NT2/D1 (cell line): ENCODE measurements around the gene KRT39.

Experiments used
- DNase-seq: peaks from one replicate; pipeline ENCODE4 v3.0.0-alpha.2; 2011; ENCODE audit warnings: low read depth, low spot score
- H3K27me3 ChIP-seq: 2 replicates; pipeline ENCODE4 v1.6.0; 2011; ENCODE audit warnings: mild to moderate bottlenecking; ENCODE audit not compliant: insufficient read length, insufficient read depth
- H3K36me3 ChIP-seq: 2 replicates; pipeline ENCODE4 v1.6.1; 2011; ENCODE audit warnings: mild to moderate bottlenecking, low read length, mixed read lengths; ENCODE audit not compliant: insufficient read depth, insufficient read length
- H3K4me1 ChIP-seq: 2 replicates; pipeline ENCODE4 v1.5.1; 2011; ENCODE audit not compliant: insufficient read depth, insufficient read length
- H3K4me3 ChIP-seq: 2 replicates; pipeline ENCODE4 v1.5.1; 2011; ENCODE audit warnings: low read depth; ENCODE audit not compliant: insufficient read length
- H3K9ac ChIP-seq: 2 replicates; pipeline ENCODE4 v1.6.0; 2011; ENCODE audit warnings: low read depth; ENCODE audit not compliant: insufficient read length
- H3K9me3 ChIP-seq: 2 replicates; pipeline ENCODE4 v1.5.1; 2011; ENCODE audit warnings: mild to moderate bottlenecking, low read length; ENCODE audit not compliant: insufficient read depth
- SUZ12 ChIP-seq: IDR thresholded peaks from 2 replicates; pipeline ENCODE4 v1.6.1; 2011; ENCODE audit not compliant: insufficient read length, insufficient read depth; ENCODE audit errors: extremely low read depth
- YY1 ChIP-seq: IDR thresholded peaks from 2 replicates; pipeline ENCODE4 v1.6.1; 2011; ENCODE audit not compliant: insufficient read length, insufficient read depth
- ZNF274 ChIP-seq: IDR thresholded peaks from 2 replicates; pipeline ENCODE4 v1.6.1; 2011; ENCODE audit warnings: mild to moderate bottlenecking, low read depth, low read length

KRT39 gene

DNA sequence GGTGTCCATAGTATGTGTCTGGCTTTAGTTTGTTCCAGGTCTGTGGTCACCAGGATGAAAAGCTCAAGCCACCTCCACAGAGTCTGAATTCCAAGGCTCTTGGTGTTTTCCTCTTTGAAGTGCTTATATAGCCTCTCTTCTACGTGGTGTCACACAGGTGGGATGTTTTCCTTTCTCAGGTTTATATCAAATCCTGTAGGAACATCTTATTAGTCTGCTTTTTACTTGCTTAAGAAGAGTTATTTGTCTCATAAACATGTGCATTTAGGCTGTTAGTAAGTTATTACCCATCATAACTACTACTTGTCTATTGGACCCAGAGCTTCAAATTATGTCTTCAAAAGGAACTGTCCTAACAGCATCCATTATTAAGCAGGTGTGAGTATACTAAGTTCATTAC lies at the start of gene KRT39:
Gene KRT39 (minus strand): TSS at position 101 of the 400 bp plus-strand sequence. CDS start 92 bp downstream, at position 9.
- no peak for DNase-seq
- H3K9ac ChIP-seq = no peak within 1 kb of the TSS
- no peaks in the 10 kb centered on the region for H3K4me1 ChIP-seq
- 0 out of 2 replicates have a peak, but pooled peaks cover 6% of the 10 kb centered on the region for H3K9me3 ChIP-seq
- H3K36me3 ChIP-seq = no peaks in the 10 kb centered on the region
- TF ChIP-seq YY1 (no peak), ZNF274 (no peak)
- H3K4me3 ChIP-seq = no peak within 1 kb of the TSS
- H3K27me3 ChIP-seq = no peaks in the 10 kb centered on the region

DNA sequence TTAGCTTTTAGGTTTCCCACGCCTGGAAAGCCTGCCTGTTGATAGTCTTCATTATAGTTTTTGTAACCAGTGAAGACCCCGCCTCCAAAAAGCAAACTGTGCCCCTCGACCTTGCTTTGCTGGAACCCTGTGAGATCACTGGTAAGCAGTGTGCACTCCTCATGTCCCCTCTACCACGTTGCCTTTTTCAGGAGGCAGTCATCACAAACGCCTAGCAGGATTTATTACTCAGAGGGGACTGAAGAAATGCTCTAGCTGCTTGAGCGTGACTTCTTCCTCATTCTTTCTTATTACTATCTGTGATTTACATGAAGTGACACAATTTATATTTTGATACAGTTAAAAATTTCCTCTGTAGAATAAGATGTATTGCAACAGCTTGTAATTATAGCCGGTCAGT lies 48.7 kb upstream of the KRT39 start:
- Histone ChIP-seq H3K27me3 (no peaks in the 10 kb centered on the region), H3K36me3 (no peaks in the 10 kb centered on the region), H3K9ac (no peak overlapping the region), H3K4me1 (no peaks in the 10 kb centered on the region), H3K4me3 (no peak overlapping the region), H3K9me3 (no peaks in the 10 kb centered on the region)
- TF ChIP-seq ZNF274 (no peak), SUZ12 (no peak), YY1 (no peak)
- DNase-seq = no peak

DNA sequence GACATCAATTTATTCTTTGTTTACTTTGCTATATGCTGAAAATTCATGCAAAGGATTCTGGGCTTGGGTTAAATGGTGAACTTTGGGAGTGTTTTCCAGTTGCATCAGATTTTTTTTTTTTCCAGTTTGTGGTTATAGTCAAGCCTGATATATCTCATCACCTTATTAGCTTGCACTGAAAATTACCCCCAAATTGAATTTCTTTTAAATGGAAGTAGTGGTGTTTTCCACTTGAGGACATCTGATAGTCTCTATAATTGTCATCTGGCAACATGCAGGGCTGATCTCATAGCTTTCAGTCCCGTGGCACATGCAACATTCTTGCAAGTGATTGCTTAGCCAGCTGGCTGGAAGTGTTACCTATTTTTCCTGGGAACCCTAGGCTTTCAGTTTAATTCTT lies 46.9 kb upstream of the KRT39 start:
- no peak for TF ChIP-seq SUZ12
- TF ChIP-seq YY1 = no peak
- TF ChIP-seq ZNF274 = no peak
- H3K9me3 ChIP-seq = no peaks in the 10 kb centered on the region
- no peak overlapping the region for H3K4me3 ChIP-seq
- peaks cover 3% of the 10 kb centered on the region for H3K4me1 ChIP-seq
- DNase-seq = no peak
- H3K36me3 ChIP-seq = no peaks in the 10 kb centered on the region
- H3K9ac ChIP-seq = no peak overlapping the region
- H3K27me3 ChIP-seq = no peaks in the 10 kb centered on the region

DNA sequence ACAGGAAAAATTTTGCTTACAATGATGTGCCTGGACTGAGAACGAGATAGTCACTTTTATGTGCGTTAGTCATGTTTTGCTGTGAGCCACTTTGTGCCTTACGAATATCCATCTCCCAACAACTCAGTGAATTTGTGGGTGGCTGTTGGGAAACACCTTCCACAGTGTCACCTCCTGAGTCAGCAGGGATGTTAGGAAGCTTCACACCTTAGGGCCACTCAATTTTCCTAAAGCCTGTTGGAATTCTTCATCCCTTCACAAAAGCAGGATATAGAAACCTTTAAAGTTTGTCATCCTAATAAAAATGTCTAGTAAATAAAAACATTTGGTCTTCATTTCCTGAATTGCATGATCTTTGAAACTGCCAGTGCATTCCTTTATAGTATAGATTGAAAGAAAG lies 46.4 kb upstream of the KRT39 start:
- Histone ChIP-seq H3K9ac (no peak overlapping the region), H3K27me3 (no peaks in the 10 kb centered on the region), H3K4me1 (peaks cover 4% of the 10 kb centered on the region), H3K9me3 (no peaks in the 10 kb centered on the region), H3K36me3 (no peaks in the 10 kb centered on the region), H3K4me3 (no peak overlapping the region)
- no peak for DNase-seq
- TF ChIP-seq SUZ12 (no peak), ZNF274 (no peak), YY1 (no peak)

DNA sequence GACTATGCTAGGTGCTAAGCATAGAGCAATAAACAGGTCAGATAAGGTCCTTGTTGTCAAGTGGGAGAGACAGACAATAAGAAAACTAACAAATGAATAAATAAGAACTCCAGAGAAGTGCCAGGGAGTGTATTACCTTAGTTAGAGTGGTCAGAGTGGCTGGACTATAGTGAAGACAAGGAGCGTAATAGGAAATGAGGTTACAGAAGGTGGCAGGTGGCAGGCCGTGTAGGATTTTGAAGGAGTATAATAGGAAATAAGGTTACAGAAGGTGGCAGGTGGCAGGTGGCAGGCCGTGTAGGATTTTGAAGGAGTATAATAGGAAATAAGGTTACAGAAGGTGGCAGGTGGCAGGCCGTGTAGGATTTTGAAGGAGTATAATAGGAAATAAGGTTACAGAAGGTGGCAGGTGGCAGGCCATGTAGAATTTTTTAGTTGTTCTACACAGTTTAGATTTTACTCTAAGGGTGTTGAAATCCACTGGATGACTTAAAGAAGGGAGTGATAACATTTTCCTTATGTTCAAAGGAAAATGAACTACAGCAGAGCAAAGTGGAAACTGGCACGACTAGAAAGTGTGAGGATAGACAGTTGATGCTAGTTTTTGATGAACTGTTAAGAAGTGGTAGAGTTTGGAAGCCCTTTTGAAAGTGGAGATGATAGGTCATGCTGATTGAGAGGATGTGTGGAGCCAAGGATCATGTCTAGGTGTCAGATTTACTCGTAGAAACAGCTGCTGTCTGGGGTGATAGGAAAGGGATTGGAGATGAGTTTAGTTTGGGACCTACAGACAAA lies 45.8 kb upstream of the KRT39 start:
- H3K4me3 ChIP-seq = no peak overlapping the region
- no peak overlapping the region for H3K9ac ChIP-seq
- no peaks in the 10 kb centered on the region for H3K36me3 ChIP-seq
- no peaks in the 10 kb centered on the region for H3K9me3 ChIP-seq
- no peaks in the 10 kb centered on the region for H3K27me3 ChIP-seq
- H3K4me1 ChIP-seq = peaks cover 4% of the 10 kb centered on the region
- no peak for TF ChIP-seq ZNF274
- no peak for TF ChIP-seq SUZ12
- no peak for TF ChIP-seq YY1
- DNase-seq = no peak

DNA sequence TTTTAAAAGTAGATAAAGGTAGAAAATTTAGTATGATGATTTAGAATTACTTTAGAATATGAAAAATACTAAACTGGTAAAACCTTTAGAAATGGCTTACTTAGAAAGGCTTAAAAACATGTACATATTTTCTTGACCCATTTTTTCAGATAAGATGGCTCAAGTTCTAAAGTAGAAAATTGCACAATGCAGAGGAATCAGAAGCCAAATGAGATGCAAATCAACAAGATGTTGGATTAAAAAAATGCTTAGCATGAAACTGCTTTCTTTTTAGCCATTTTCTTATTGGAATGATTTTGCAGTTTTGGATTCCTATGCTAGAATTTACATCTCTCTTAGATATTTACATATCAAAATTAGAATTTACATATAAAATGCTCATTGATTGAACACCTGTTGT lies 43.7 kb upstream of the KRT39 start:
- H3K9me3 ChIP-seq = no peaks in the 10 kb centered on the region
- H3K4me3 ChIP-seq = no peak overlapping the region
- no peaks in the 10 kb centered on the region for H3K27me3 ChIP-seq
- TF ChIP-seq YY1 = no peak
- no peak for TF ChIP-seq SUZ12
- TF ChIP-seq ZNF274 = no peak
- H3K9ac ChIP-seq = no peak overlapping the region
- no peak for DNase-seq
- no peaks in the 10 kb centered on the region for H3K36me3 ChIP-seq
- peaks cover 4% of the 10 kb centered on the region for H3K4me1 ChIP-seq

DNA sequence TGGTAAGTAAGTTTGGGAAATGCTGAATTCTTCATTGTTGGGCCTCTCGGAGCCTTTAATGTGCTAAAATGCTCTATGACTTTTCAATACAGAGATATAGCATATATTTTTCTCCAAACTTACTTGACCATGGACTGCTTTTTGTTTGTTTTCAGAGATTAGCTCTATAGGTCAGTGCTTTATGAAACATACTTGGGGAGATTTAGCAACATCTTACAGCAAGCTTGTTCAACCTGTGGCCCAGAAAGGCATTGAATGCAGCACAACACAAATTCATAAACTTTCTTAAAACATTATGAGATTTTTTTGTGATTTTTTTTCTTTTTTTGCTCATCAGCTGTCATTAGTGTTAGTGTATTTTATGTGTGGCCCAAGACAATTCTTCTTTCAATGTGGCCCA lies 43.2 kb upstream of the KRT39 start:
- peaks cover 4% of the 10 kb centered on the region for H3K4me1 ChIP-seq
- H3K4me3 ChIP-seq = no peak overlapping the region
- H3K27me3 ChIP-seq = no peaks in the 10 kb centered on the region
- no peaks in the 10 kb centered on the region for H3K36me3 ChIP-seq
- no peak for DNase-seq
- no peaks in the 10 kb centered on the region for H3K9me3 ChIP-seq
- H3K9ac ChIP-seq = no peak overlapping the region
- no peak for TF ChIP-seq YY1
- TF ChIP-seq SUZ12 = no peak
- no peak for TF ChIP-seq ZNF274
